IPS-15b (cell line): ENCODE measurements around the gene PRICKLE3.

Experiments
- H3K27me3 ChIP-seq: one replicate; pipeline ENCODE4 v1.6.1; 2013; ENCODE audit warnings: low read length; ENCODE audit not compliant: control insufficient read depth, insufficient read depth
- H3K36me3 ChIP-seq: one replicate; pipeline ENCODE4 v1.6.1; 2013; ENCODE audit warnings: low read length; ENCODE audit not compliant: control insufficient read depth, insufficient read depth
- H3K4me1 ChIP-seq: one replicate; pipeline ENCODE4 v1.6.1; 2013; ENCODE audit warnings: mild to moderate bottlenecking, low read length; ENCODE audit not compliant: control insufficient read depth, insufficient read depth
- H3K4me3 ChIP-seq: one replicate; pipeline ENCODE4 v1.5.1; 2013; ENCODE audit warnings: low read depth, low read length
- H3K9ac ChIP-seq: one replicate; pipeline ENCODE4 v1.6.1; 2013; ENCODE audit warnings: low read depth, mild to moderate bottlenecking, low read length
- H3K9me3 ChIP-seq: one replicate; pipeline ENCODE4 v1.6.1; 2013; ENCODE audit warnings: mild to moderate bottlenecking, low read length; ENCODE audit not compliant: control insufficient read depth, insufficient read depth

PRICKLE3 gene

GRCh38 chrX:49186125-49187027 lies at the start of gene PRICKLE3:
Gene PRICKLE3, minus strand, starts transcription at chrX:49186373. Its CDS starts 76 bp downstream, at chrX:49186297.
- Histone ChIP-seq H3K36me3 (peaks cover 8% of the 10 kb centered on the region), H3K4me3 (peak within 1 kb of the TSS; percentile 54), H3K9me3 (no peaks in the 10 kb centered on the region), H3K27me3 (no peaks in the 10 kb centered on the region), H3K4me1 (no peaks in the 10 kb centered on the region), H3K9ac (no peak within 1 kb of the TSS)

- no peak overlapping the region for H3K9ac ChIP-seq
- H3K4me3 ChIP-seq, result no peak overlapping the region
- no peaks in the 10 kb centered on the region for H3K9me3 ChIP-seq
- no peaks in the 10 kb centered on the region for H3K4me1 ChIP-seq
- no peaks in the 10 kb centered on the region for H3K36me3 ChIP-seq
- no peaks in the 10 kb centered on the region for H3K27me3 ChIP-seq
Observed at GRCh38 chrX:49233887-49234555, 47.8 kb upstream of the PRICKLE3 start.

GRCh38 chrX:49233176-49233575 lies 47.0 kb upstream of the PRICKLE3 start, which contains the start of gene CACNA1F:
Gene CACNA1F, minus strand, starts transcription at chrX:49233340. Its CDS starts 31 bp downstream, at chrX:49233309.
- Histone ChIP-seq H3K36me3 (no peaks in the 10 kb centered on the region), H3K9ac (no peak within 1 kb of the TSS), H3K4me3 (no peak within 1 kb of the TSS), H3K4me1 (no peaks in the 10 kb centered on the region), H3K27me3 (no peaks in the 10 kb centered on the region), H3K9me3 (no peaks in the 10 kb centered on the region)

GRCh38 chrX:49232525-49232924 lies 46.4 kb upstream of the PRICKLE3 start:
- no peaks in the 10 kb centered on the region for H3K27me3 ChIP-seq
- no peaks in the 10 kb centered on the region for H3K36me3 ChIP-seq
- no peaks in the 10 kb centered on the region for H3K4me1 ChIP-seq
- H3K9ac ChIP-seq, result no peak overlapping the region
- H3K4me3 ChIP-seq, result no peak overlapping the region
- H3K9me3 ChIP-seq, result peaks cover 3% of the 10 kb centered on the region

- Histone ChIP-seq H3K4me3 (peak overlapping the region; percentile 62), H3K4me1 (no peaks in the 10 kb centered on the region), H3K9me3 (peaks cover 3% of the 10 kb centered on the region)
Observed at GRCh38 chrX:49231333-49232000, 45.3 kb upstream of the PRICKLE3 start.

GRCh38 chrX:49230500-49231232 lies 44.5 kb upstream of the PRICKLE3 start:
- no peak overlapping the region for H3K9ac ChIP-seq
- H3K27me3 ChIP-seq, result no peaks in the 10 kb centered on the region
- no peaks in the 10 kb centered on the region for H3K4me1 ChIP-seq
- H3K4me3 ChIP-seq, result peak overlapping the region; percentile 62
- H3K36me3 ChIP-seq, result no peaks in the 10 kb centered on the region
- H3K9me3 ChIP-seq, result peaks cover 3% of the 10 kb centered on the region

More at GRCh38 chrX:49231333-49232000, 45.3 kb upstream of the PRICKLE3 start:
- Histone ChIP-seq H3K27me3 (no peaks in the 10 kb centered on the region), H3K9ac (no peak overlapping the region), H3K36me3 (no peaks in the 10 kb centered on the region)

GRCh38 chrX:49228185-49228584 lies 42.0 kb upstream of the PRICKLE3 start:
- Histone ChIP-seq H3K27me3 (peaks cover 2% of the 10 kb centered on the region), H3K4me1 (no peaks in the 10 kb centered on the region), H3K36me3 (no peaks in the 10 kb centered on the region), H3K4me3 (no peak overlapping the region), H3K9ac (no peak overlapping the region), H3K9me3 (peaks cover 3% of the 10 kb centered on the region)

- peaks cover 2% of the 10 kb centered on the region for H3K27me3 ChIP-seq
- no peak overlapping the region for H3K4me3 ChIP-seq
- H3K9me3 ChIP-seq, result peaks cover 3% of the 10 kb centered on the region
- H3K9ac ChIP-seq, result no peak overlapping the region
- H3K4me1 ChIP-seq, result no peaks in the 10 kb centered on the region
- H3K36me3 ChIP-seq, result no peaks in the 10 kb centered on the region
Observed at GRCh38 chrX:49227726-49228125, 41.6 kb upstream of the PRICKLE3 start.

- Histone ChIP-seq H3K36me3 (no peaks in the 10 kb centered on the region), H3K27me3 (peaks cover 2% of the 10 kb centered on the region), H3K9ac (no peak overlapping the region), H3K9me3 (peaks cover 3% of the 10 kb centered on the region), H3K4me3 (no peak overlapping the region), H3K4me1 (no peaks in the 10 kb centered on the region)
Observed at GRCh38 chrX:49226946-49227345, 40.8 kb upstream of the PRICKLE3 start.

- Histone ChIP-seq H3K4me1 (no peaks in the 10 kb centered on the region), H3K9ac (no peak overlapping the region), H3K4me3 (no peak overlapping the region), H3K36me3 (no peaks in the 10 kb centered on the region), H3K9me3 (peaks cover 3% of the 10 kb centered on the region), H3K27me3 (peaks cover 2% of the 10 kb centered on the region)
Observed at GRCh38 chrX:49225858-49226257, 39.7 kb upstream of the PRICKLE3 start.

GRCh38 chrX:49221868-49222267 lies 35.7 kb upstream of the PRICKLE3 start:
- H3K9ac ChIP-seq, result no peak overlapping the region
- H3K36me3 ChIP-seq, result no peaks in the 10 kb centered on the region
- no peak overlapping the region for H3K4me3 ChIP-seq
- peaks cover 2% of the 10 kb centered on the region for H3K27me3 ChIP-seq
- H3K4me1 ChIP-seq, result no peaks in the 10 kb centered on the region
- no peaks in the 10 kb centered on the region for H3K9me3 ChIP-seq
